Nucleus accumbens (tissue), 56 donors: ENCODE results near the gene RNF31.
A peak's percentile ranks its signal among the peaks of the same experiment; 100 is the strongest.

Experiments used
- DNase-seq, 56 donors: peaks; one replicate each; lab custom pipeline; 2025; lab: John Stamatoyannopoulos, UW

The RNF31 gene

DNA sequence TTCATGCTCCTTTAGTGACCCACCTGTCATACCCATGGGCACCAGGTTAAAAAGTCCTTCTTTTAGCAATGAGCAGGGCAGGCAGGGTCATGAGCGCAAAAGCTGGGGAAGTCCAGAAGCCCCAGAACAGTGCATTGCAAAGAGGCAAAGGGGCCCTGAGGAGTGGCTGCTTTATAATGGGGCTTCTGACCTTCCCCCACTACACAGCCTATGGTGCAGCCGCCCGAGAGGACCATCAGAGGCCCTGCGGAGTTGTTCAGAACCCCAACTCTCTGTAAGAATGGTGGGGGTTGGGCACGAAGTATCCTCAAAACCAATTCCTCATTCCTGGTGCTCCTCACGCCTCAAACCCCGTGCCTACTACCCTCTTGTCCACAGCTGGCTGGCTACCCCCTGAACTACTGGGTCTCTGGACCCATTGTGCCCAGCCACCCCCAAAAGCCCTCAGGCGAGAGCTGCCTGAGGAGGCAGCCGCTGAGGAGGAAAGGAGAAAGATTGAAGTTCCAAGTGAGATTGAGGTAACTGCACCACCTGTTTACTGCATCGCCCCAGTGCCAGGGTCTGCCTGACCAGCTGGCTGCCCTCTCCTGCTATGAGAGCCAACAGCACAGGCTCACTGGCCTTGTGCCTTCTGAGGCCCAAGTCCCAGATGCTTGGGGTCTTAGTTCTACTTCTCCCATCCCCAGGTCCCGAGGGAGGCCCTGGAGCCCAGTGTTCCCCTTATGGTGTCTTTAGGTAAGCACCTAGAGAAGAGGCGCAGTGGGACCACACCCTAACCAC is 31.3 kb downstream of the RNF31 start:
- DNase-seq: no peak

DNA sequence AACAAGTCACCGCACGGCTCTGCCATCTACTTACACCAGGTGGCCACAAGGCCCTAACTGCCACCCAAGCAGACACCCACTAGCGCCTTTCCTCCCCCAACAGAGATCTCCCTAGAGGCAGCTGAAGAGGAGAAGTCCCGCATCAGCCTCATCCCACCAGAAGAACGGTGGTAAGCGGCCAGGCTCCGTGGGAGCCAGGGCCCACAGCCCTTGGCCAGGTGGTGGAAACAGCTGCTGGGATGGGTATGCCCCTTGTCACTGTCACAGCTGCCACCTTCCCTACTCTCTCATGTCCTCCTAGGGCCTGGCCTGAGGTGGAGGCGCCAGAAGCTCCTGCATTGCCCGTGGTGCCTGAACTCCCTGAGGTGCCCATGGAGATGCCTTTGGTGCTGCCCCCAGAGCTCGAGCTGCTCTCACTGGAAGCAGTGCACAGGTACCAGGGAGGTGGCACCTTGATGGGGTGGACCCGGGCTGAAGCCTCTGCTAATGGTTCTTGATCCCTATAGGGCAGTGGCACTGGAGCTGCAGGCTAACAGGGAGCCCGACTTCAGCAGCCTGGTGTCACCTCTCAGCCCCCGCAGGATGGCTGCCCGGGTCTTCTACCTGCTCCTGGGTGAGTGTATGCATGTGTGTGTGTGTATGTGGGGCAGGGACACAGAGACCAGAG is 32.1 kb downstream of the RNF31 start:
- DNase-seq: no peak

DNA sequence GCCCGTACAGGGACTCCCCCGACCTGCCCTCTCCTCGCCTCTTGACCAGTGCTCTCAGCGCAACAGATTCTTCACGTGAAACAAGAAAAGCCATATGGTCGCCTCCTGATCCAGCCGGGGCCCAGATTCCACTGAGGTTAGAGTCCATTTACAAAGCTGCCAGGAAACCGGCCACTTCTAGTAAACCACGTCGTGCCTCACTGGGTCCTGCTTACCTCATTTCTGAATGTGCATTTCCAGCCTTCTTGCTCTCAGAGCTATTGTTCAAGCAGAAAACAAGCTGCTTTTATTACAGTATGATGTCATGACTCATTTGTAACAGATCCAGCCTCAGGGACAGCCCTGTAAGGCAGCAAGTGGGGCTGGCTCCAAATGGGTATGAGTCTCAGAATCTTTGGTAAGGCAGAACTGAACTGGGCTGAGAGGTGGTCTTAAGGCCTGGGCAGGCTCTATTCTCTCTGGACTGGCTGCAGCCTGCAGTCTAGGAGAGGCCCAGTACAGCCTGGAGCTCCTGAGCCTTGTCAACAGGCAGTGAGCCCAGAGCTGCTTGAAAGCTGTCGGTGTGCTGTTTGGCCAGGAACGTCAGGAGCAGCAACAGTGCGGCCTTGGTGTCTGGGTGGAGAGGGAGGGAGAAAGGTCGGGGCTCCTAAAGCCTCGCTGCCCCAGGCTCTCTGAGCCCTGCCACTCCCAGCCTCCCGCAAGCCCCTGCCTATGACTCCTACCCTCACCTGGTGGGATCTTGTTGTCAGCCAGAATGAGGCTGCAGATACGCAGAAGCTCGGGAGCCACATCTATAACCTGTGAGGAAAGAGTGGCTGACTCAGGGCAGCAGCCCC is 32.9 kb downstream of the RNF31 start:
- DNase-seq: peak in 10 of 56 donors; percentile 10 to 75 (median 28)

DNA sequence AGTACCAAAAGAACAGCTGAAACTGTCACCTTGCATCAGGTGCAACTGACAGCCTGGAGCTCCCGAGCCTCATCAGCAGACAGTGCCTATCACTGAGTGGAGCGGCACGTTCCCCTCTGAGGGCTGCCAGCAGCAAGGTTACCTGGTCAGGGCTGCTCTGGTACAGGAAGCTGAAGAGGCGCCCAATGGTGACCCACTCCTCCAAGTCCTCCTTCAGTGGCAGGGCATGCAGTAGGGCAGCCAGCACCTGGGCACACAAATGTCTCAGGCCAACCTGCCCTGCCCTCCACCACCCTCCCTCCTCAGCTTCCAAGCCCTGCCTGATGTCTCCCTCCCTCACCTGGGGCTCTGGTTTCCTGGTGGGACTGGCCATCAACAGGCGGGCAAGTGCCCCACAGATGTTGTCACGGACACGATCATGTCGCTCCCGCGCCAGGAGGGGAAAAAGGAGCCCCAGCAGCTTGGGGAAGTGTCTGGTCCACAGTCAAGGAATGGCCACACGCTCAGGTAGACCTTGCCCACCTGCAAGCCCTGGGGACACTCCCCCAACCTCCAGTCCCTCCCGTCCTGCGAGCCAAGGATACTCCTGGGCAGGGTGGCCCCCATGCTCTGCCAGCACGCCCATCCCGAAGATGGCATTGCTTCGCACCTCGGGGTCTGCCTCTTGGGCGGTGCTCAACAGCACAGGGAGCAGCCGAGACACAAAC is 34.2 kb downstream of the RNF31 start:
- DNase-seq: no peak

DNA sequence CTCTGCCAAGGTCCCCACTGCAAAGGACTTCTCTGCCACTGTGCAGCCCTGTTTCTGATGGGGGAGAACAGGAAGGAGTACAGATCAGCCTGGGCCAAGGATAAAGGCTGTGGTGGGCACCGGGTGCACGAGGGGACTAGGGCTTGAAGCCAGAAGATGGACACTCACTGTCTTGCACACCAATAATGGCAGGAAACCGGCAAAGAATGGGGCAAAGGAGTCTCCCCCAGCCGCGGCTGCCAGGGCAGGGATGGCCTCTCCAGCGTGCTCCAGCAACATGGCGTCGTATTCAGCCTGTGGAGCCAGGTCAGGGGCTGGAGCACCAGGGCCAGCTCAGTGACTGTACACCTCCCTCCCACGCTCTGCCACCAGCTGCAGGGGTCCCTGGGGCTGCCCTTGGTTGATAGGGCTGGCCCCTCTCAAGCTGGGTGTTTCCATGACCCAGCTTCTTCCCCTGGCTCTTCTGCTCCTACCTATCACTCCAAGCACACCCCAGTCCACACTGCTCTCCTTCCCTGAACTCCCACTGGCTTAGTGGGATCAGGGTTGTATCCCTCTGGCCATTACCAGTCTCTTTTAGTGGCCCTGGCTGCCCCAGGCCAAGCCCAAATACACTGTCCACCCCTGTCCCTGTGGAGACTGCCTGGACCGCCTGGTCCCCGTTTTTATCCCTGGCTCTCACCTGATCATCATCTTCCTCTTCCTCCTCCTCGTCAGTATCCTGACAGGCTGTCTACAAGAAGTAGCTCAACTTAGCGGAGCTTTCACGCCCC is 35.0 kb downstream of the RNF31 start:
- no peak for DNase-seq

DNA sequence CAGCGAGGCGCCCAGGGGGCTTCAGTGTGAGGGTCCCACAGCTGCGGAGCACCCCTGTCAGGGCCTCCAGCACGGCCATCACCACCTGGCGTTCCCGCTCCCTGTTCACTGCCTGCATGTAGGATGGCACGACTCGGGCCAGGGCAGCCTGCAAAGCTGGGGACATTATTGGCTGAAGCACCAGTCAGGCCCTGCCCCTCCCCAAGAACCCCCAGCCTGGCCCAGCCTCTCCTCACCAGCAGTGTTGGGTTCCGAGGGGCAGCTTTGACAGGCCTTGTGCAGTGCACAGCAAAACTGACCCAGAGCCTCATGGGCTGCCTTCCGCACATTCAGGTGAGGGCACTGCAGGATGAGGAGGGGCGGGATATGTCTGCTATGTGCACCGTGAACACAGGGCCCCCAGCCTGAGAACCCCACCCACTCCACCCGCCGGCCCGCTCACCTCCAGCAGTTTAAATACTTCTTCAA is 35.8 kb downstream of the RNF31 start:
- no peak for DNase-seq

DNA sequence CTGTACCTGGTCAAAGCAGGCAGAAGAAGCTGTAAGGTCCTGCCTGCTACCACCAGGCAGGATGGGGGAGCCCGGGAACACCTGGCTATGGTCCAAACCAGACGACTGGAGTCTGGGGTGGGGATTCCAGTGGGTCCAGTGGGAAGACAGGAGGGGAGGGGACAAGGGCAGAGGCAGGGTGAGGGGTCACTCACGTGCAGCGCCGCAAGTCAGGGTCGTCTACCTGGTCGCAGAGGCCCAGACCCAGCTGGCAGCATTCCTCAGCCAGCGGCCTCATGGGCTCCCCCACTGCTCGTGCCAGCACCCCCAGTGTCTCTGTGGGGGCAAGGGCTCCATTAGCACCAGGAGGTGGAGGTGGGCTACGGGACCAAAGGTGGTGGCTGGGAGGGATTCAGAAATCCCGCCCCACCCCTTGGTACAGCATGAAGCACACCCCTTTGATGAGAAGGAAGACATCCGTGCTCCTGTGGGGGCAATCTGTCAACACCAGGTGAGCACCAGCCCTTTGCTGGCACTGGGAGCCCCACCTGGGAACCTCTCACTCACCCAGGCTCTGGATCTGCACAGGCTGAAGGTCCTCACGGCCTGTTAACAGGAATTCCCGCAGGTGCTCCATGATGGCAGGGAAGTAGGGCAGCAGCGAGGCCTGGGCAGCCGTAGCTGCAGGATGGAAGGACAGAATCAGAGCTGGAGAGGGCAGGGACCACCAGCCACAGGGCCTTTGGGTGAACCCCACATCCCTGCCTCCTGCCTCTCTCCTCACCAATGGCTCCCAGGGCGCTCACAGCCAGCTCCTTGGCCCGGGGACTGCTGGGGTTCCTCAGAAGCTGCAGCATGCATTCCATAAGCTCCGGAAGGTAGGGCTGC is 37.0 kb downstream of the RNF31 start:
- no peak for DNase-seq

DNA sequence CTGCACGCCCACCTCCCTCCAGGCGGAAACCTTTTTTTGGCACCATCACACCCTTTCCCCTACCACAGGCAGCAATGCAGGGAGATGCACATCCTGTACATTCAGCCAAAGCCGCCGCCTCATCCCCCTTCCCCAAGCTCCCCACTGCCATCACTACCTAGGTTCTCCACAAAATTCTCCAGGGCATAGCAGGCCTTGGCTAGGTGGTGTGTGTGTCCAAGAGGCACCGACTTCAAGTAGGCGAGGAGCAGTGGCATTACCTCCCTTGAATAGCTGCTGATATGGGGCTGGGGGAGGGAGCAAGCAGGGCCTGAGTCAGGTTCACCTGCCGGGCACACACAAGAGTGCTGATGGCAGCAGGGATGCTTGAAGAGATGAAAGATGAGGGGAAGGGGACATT is 37.7 kb downstream of the RNF31 start:
- DNase-seq: no peak

DNA sequence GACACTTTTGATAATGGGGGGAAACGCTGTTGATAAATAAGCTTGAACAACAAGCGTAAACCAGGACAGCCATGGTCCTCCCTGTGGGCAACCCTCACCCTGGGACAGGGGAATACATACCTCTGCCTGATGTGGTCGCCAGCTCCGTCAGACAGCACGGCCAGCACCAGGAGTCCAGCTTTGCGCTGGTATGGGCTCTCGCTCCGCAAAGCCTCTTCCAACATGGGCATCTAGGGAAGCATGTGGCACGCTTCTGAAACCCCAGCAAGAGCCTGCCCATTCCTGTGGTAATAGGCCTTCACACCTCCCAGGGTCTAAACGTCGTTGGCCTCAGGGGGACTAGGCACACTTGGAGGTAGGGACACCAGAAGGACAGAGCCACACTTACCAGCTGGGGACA is 38.4 kb downstream of the RNF31 start:
- DNase-seq: no peak

DNA sequence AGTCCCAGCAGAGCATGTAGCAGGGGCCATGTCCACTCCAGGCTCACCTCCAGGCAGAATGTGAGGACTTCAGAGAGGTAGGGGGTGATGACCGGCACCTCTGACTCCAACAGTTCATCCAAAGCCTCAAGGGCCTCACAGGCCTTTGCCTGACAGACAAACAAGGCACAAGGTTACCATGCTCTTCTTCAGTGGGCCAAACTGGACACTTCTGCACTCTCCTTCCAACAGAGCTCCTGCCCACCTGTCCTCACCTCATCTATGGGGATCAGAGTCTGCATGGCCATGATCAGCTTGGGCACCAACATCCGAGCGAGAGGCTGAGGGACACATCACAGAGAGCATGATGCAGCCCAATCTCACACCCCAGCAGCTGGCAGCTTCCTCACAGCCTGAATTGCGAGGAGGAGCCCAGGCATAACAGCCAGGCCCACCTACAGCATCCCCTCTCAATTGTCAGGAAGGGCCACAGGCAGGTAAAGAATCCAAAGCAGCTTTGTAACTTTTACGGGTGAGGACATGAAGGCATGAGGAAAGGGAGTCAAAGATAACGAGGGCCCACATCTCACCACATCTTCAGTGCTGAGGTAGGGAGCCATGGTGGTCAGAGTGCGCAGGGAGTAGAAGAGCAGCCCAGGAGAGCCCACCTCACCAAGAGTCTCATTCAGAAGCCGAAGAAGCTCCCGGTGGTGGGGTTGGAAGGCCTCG is 39.7 kb downstream of the RNF31 start:
- DNase-seq: no peak

DNA sequence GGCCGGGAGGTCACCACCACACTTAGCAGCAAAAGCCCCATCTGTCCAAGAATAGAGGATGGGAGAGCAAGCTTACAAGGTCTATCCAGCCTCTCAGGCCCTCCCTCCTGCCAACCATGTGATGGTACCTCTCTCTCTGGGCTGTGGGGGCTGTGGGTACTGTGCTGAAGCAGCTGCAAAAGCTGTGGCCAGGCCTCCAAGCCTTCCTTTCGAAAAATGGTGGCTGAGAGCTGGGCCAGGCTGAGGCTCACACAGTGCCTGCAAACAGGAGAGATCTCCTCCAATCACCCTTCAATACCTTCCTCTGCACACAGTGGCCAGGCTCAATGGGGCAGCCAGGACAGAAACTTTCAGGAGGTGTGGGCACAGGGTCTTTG is 40.2 kb downstream of the RNF31 start:
- DNase-seq: no peak

DNA sequence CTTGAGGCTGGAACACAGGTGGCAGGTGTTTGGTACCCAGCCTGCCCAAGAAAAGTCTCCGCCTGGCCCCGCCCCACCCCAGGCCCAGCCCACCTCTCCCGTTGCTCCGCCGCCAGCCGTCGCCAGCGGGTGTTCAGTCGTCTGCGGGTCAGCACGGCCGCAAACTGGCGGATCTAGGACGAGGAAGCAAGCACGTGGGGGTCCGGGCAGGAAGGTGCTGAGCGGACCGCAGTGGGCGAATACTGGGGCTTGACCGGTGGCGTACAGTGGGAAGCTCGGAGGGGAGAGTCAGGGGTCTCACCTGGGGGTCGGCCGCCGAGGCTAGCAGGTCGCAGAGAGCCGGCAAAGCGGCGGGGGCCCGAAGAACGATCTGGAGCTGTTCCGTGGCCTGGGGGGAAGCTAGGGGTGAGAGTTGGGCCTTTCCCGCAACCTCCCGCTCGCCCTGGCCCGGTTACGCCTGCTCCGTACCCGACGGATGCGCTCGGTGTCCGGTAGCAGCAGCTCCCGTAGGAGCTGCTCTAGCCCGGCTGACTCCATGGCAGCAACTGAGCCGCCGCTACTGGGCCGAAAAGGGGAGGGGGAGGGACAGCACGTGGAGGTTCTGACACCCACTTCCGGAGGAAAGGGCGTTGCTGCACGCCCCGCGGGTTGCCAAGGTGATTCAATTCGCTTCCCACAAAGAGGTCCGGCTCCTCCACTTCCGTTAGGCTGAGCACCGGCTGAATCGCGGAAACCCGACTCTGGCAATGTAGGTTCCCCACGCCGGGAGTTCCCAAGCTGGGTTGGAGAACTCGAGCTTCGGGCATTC is 41.2 kb downstream of the RNF31 start, which contains the start of gene IPO4:
Gene IPO4 (minus strand): TSS at position 566 of the 808 bp plus-strand sequence. CDS start 29 bp downstream, at position 537.
- DNase-seq: peak; percentile 59 to 97 (median 93)

DNA sequence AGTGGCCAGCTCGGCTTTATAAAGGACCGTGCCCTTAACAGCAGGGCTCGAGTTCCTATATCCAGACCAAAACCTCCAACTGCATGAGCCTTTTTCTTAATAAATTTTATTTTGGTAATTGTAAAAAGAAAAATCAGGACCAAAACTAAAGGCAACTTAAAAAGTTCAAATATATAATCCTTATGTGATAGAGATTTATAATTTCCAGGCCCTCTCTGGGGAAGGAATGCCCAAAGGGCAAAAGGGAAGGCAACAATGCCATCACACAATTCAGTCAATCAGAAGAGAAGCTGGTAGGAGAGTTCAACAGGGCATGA is 41.7 kb downstream of the RNF31 start:
- DNase-seq: no peak

DNA sequence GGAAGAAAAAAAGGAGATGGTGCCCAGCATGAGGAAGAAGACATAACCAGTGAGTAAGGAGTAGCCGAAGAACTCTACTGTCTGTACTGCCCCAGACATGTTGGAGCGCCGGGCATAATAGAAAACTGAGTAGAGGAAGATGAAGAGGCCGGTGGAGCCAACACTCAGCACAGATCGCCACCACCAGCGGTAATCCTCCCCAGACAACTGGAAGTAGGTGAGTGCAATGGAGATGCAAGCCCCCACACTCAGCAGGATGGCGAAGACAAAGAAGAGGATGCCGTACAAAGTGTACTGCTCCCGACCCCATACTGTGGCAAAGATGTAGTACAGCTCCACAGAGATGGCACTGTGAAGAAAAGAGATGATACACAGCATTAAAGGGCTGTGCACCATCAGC is 42.2 kb downstream of the RNF31 start:
- no peak for DNase-seq

DNA sequence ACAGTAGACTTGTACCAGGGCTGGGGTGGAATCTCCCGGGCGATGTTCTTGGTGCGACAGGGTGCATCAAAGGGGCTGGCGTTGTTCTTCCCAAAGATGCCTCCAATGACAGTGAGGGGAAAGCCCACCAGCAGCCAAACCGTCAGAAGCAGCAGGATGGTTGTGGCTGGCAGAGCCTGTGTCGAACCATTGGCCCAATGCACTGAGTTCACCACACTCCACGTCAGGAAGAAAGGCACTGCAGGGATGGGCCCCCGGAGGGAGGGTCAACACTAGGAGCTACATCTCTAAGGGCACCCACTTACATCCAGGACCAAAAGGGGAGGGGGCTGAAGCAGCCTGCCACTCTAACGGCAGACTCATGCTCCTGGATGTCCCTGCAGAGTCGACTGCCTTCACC is 43.1 kb downstream of the RNF31 start:
- DNase-seq: no peak

DNA sequence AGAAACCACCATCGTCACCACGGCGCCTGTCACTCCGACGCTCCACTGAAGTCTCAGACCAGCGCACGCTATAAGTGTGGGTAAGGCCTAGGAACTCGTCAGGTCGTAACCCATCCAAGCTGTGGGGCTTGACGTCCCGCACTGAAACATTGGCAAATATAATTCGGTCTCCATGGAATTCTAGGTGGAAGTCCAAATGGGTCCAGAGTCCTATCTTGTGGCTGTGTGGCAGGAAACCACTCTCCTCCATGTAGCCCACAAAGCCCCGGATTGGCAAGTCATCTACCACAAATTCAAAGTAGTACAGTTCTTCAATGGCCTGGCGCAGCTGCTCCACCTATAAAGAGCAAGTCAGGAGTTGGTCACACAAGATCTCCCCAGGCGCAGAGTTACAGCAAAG is 45.6 kb downstream of the RNF31 start:
- no peak for DNase-seq

DNA sequence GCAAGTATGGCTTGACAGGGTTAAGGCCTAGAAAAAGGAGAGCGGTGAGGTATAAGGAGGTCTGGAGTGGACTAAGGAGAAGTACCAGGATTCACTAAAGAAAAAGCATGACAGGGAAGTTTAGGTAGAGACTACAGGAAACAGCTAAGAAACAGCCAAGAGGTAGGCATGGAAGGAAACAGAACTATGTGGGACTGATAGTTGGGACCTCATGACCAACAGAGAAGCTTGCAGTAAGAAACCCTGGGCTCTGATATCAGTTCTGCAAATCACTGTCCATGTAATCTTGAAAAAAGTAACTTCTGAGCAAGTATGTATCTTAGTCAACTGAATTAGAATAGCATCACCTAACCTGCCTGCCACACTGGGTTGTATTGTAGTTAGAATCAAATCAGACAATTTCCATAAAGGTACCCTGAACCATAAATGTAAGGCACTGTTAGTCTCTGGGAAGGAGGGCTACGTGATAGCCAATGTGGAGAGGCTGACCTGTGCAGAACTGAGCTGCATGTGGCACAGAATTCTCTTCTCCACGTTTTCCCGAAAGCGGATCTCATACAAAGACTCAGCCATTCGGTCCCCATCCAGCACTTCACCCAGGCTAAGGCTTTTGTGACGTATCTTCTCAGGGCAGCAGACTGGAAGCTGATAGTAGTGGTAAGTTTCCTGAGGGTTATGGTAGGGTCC is 47.0 kb downstream of the RNF31 start:
- DNase-seq: no peak
